Measurements from ENCODE around the gene SLC66A2. TPM values are rescaled to one million over a fixed set of nuclear protein-coding genes. Genes with fewer than 3 reads are reported as not detected.
A peak's percentile ranks its signal among the peaks of the same experiment; 100 is the strongest.

The SLC66A2 gene
- total and polyA plus RNA-seq, 10 of the 15 experiments (the other 5 are each of a cell fraction or from before 2014, with no cell fraction given) = 0.69 to 42.5 (median 14.8) TPM

- in situ Hi-C loops (cut with MboI) (no loop called here), intact Hi-C loops (cut with micrococcal nuclease; ENCODE audit: unreplicated experiment) (no loop called here)
- H3K4me1 ChIP-seq (ENCODE audit: control insufficient read depth, insufficient read depth, low read length) = peaks cover 40% of the 10 kb centered on the region
- no peak overlapping the region for H2AFZ ChIP-seq (ENCODE audit: control insufficient read depth, low read depth, low read length)
- no peaks in the 10 kb centered on the region for H3K27me3 ChIP-seq (replicated peaks in 1 of 2; ENCODE audit: control insufficient read depth in 2 of 2, insufficient read depth in 2 of 2, low read length in 1 of 2)
- SMC1A ChIA-PET (ENCODE audit: uncharacterized antibody, unreplicated experiment) = interaction anchor here (1.2 kb wide), 1 partner anchor 36 kb away, joined by 3 read pairs; no protein-coding TSS in a partner anchor
- H4K20me1 ChIP-seq (ENCODE audit: control insufficient read depth, insufficient read depth) = no peaks in the 10 kb centered on the region
- DNase-seq (ENCODE audit: low read depth, low spot score) (no peak), ATAC-seq (no peak), FAIRE-seq (no peak)
- no peak overlapping the region for H3K27ac ChIP-seq (ENCODE audit: control insufficient read depth, insufficient read depth)
- no peak for TF ChIP-seq ZNF592 (IDR thresholded peaks at IDR 0.05)
- TF ChIP-seq CREM (IDR thresholded peaks at IDR 0.05; ENCODE audit: low read depth) = no peak
- TF ChIP-seq E2F8 (IDR thresholded peaks at IDR 0.05; ENCODE audit: low read depth, partially characterized antibody) = no peak
- TF ChIP-seq RELA (IDR thresholded peaks at IDR 0.05; ENCODE audit: borderline replicate concordance, partially characterized antibody) = no peak
- no peak for TF ChIP-seq NR2F1 (conservative IDR thresholded peaks at IDR 0.05)
- no peak for TF ChIP-seq MEF2A (IDR thresholded peaks at IDR 0.05; ENCODE audit: insufficient read depth, low read depth, low read length)
- TF ChIP-seq CREB1 (IDR thresholded peaks at IDR 0.05; ENCODE audit: low read depth) = no peak
- TF ChIP-seq IRF5 (IDR thresholded peaks at IDR 0.05; ENCODE audit: borderline replicate concordance) = no peak
- TF ChIP-seq HDAC2 (IDR thresholded peaks at IDR 0.05) = no peak
- no peak for TF ChIP-seq PAX5 (IDR thresholded peaks at IDR 0.05; ENCODE audit: borderline replicate concordance, low read depth, low read length)
- TF ChIP-seq ETV6 (conservative IDR thresholded peaks at IDR 0.05 in 1 of 2, IDR thresholded peaks at IDR 0.05 in 1 of 2; ENCODE audit: borderline replicate concordance in 1 of 2, low read depth in 1 of 2) = no peak
- peaks cover 41% of the 10 kb centered on the region for H3K79me2 ChIP-seq (ENCODE audit: control insufficient read depth, insufficient read depth, low read length)
- no peak overlapping the region for H3K4me3 ChIP-seq
- H3K9ac ChIP-seq (ENCODE audit: control insufficient read depth, insufficient read depth, low read length) = no peak overlapping the region
- 89% methylated on average over 13 of the region's 14 CpGs for WGBS (ENCODE audit: insufficient coverage, insufficient replicate concordance, low lambda C conversion rate, missing lambda C conversion rate)
- CTCF ChIA-PET = no interaction called here
- H3K4me2 ChIP-seq (ENCODE audit: control insufficient read depth, insufficient read depth) = peak overlapping the region; percentile 60; the same call in 1 of the 2 replicates
- H3K36me3 ChIP-seq (ENCODE audit: control insufficient read depth in 2 of 2, insufficient read depth in 2 of 2, low read length in 1 of 2) = peaks cover 0 to 8% of the 10 kb centered on the region in 2 experiments
- RAD21 ChIA-PET (ENCODE audit: unreplicated experiment) = interaction anchor here (1.6 kb wide), 1 partner anchor 37 kb away, joined by 4 read pairs; no protein-coding TSS in a partner anchor
- no peaks in the 10 kb centered on the region for H3K9me3 ChIP-seq (replicated peaks; ENCODE audit: control insufficient read depth, insufficient read depth, low read length)
- POLR2A ChIA-PET = interaction anchor here (0.6 to 1.7 kb wide), 2 partner anchors 8 to 10 kb away, joined by 3 to 5 read pairs; no protein-coding TSS in a partner anchor
- no TSS peak for BruUV-seq (replicated peaks)
Measured at GRCh38 chr18:79947054-79947755, 4.2 kb downstream of the SLC66A2 start.

Data from GM12878 (cell line).